H9 (cell line): Measurements from ENCODE around the gene INSIG1. TPM values are rescaled to one million over a fixed set of nuclear protein-coding genes. Genes with fewer than 3 reads are reported as not detected.

Experiments used
- DNase-seq: peaks from one replicate; pipeline ENCODE4 v3.0.0-alpha.2; 2017
- H2AFZ ChIP-seq: one replicate; pipeline ENCODE4 v1.6.1; 2013; ENCODE audit warnings: mild to moderate bottlenecking, low read length, control low read depth, moderate library complexity
- H2AK5ac ChIP-seq: 2 replicates; pipeline ENCODE4 v1.6.1; 2013; ENCODE audit warnings: low read length, control low read depth, mixed read lengths; ENCODE audit not compliant: insufficient read length
- H2BK120ac ChIP-seq: one replicate; pipeline ENCODE4 v1.6.1; 2013; ENCODE audit warnings: low read depth, mild to moderate bottlenecking, low read length, control low read depth, inconsistent platforms; ENCODE audit not compliant: poor library complexity, severe bottlenecking
- H2BK12ac ChIP-seq: 2 replicates; pipeline ENCODE4 v1.6.1; 2013; ENCODE audit warnings: low read length, control low read depth, mixed read lengths, low read depth; ENCODE audit not compliant: insufficient read length
- H2BK15ac ChIP-seq: 2 replicates; pipeline ENCODE4 v1.6.1; 2013; ENCODE audit warnings: low read depth, low read length, control low read depth
- H2BK20ac ChIP-seq: one replicate; pipeline ENCODE4 v1.6.1; 2013; ENCODE audit warnings: low read depth, mild to moderate bottlenecking, low read length, control low read depth, inconsistent platforms; ENCODE audit not compliant: poor library complexity, severe bottlenecking
- H2BK5ac ChIP-seq: 2 replicates; pipeline ENCODE4 v1.6.1; 2013; ENCODE audit warnings: low read length, control low read depth, mixed read lengths; ENCODE audit not compliant: insufficient read length
- H3K14ac ChIP-seq: 2 replicates; pipeline ENCODE4 v1.6.1; 2013; ENCODE audit warnings: low read length, control low read depth; ENCODE audit not compliant: insufficient read depth
- H3K18ac ChIP-seq: 2 replicates; pipeline ENCODE4 v1.6.1; 2013; ENCODE audit warnings: low read depth, mild to moderate bottlenecking, mixed read lengths, low read length, control low read depth; ENCODE audit not compliant: insufficient read length
- H3K23ac ChIP-seq: 2 replicates; pipeline ENCODE4 v1.6.1; 2013; ENCODE audit warnings: low read length, control low read depth, mixed read lengths, low read depth; ENCODE audit not compliant: insufficient read length
- H3K23me2 ChIP-seq: 2 replicates; pipeline ENCODE4 v1.6.1; 2013; ENCODE audit warnings: low read depth, mild to moderate bottlenecking, mixed read lengths, low read length, control low read depth; ENCODE audit not compliant: insufficient read length, poor library complexity, severe bottlenecking
- H3K27ac ChIP-seq: 2 replicates; pipeline ENCODE4 v1.5.1; 2013; ENCODE audit warnings: low read length, control low read depth, mixed read lengths, low read depth; ENCODE audit not compliant: insufficient read length
- H3K27me3 ChIP-seq: 2 replicates; pipeline ENCODE4 v1.6.1; 2013; ENCODE audit warnings: low read length, control low read depth, inconsistent platforms; ENCODE audit not compliant: insufficient read depth
- H3K4ac ChIP-seq: 2 replicates; pipeline ENCODE4 v1.6.1; 2013; ENCODE audit warnings: low read depth, mild to moderate bottlenecking, control low read depth, inconsistent platforms, low read length, moderate library complexity
- H3K4me1 ChIP-seq: 2 replicates; pipeline ENCODE4 v1.6.1; 2013; ENCODE audit warnings: low read length, control low read depth, inconsistent platforms; ENCODE audit not compliant: insufficient read depth
- H3K4me2 ChIP-seq: 2 replicates; pipeline ENCODE4 v1.6.1; 2013; ENCODE audit warnings: low read length, control low read depth, mixed read lengths; ENCODE audit not compliant: insufficient read length, insufficient read depth
- H3K56ac ChIP-seq: 2 replicates; pipeline ENCODE4 v1.6.1; 2013; ENCODE audit warnings: low read depth, mild to moderate bottlenecking, mixed read lengths, low read length, control low read depth; ENCODE audit not compliant: insufficient read length
- H3K79me1 ChIP-seq: 2 replicates; pipeline ENCODE4 v1.6.1; 2013; ENCODE audit warnings: low read depth, mild to moderate bottlenecking, moderate library complexity, low read length, control low read depth, inconsistent platforms; ENCODE audit not compliant: insufficient read depth, poor library complexity, severe bottlenecking
- H3K79me2 ChIP-seq: 2 replicates; pipeline ENCODE4 v1.6.1; 2013; ENCODE audit warnings: low read length, control low read depth, inconsistent platforms; ENCODE audit not compliant: insufficient read depth
- H3K9ac ChIP-seq: 2 replicates; pipeline ENCODE4 v1.6.1; 2013; ENCODE audit warnings: low read length, control low read depth, mixed read lengths; ENCODE audit not compliant: insufficient read length; ENCODE audit errors: extremely low read depth
- H3K9me3 ChIP-seq: one replicate; pipeline ENCODE4 v1.6.1; 2013; ENCODE audit warnings: low read depth, low read length, inconsistent platforms; ENCODE audit not compliant: control insufficient read depth
- H3T11ph ChIP-seq: one replicate; pipeline ENCODE4 v1.6.1; 2013; ENCODE audit warnings: mild to moderate bottlenecking, low read length, control low read depth, inconsistent platforms
- H4K20me1 ChIP-seq: one replicate; pipeline ENCODE4 v1.6.1; 2013; ENCODE audit not compliant: control insufficient read depth, insufficient read length, insufficient read depth
- H4K5ac ChIP-seq: 2 replicates; pipeline ENCODE4 v1.6.1; 2013; ENCODE audit warnings: low read depth, mild to moderate bottlenecking, mixed read lengths, low read length, control low read depth; ENCODE audit not compliant: insufficient read length
- H4K8ac ChIP-seq: replicated peaks from 2 replicates; pipeline ENCODE4 v1.6.1; 2013; ENCODE audit warnings: low read length, control low read depth, mixed read lengths, low read depth; ENCODE audit not compliant: insufficient read length
- H4K91ac ChIP-seq: 2 replicates; pipeline ENCODE4 v1.6.1; 2013; ENCODE audit warnings: low read depth, mild to moderate bottlenecking, moderate library complexity, mixed read lengths, low read length, control low read depth; ENCODE audit not compliant: insufficient read length
- H3K27ac Mint-ChIP-seq, 3 experiments: 2 replicates in 2 of 3; 3 replicates in 1 of 3; pipeline ENCODE4 v1.8.0; 2020 to 2021; ENCODE audit warnings: mixed read lengths in 3 of 3, mild to moderate bottlenecking in 1 of 3, moderate library complexity in 1 of 3
- H3K27me3 Mint-ChIP-seq: 2 replicates; pipeline ENCODE4 v1.8.0; 2021; ENCODE audit warnings: low read depth, mild to moderate bottlenecking, moderate library complexity, mixed read lengths
- H3K36me3 Mint-ChIP-seq, 3 experiments: 2 replicates in 2 of 3; 3 replicates in 1 of 3; pipeline ENCODE4 v1.8.0; 2020 to 2021; ENCODE audit warnings: low read depth in 3 of 3, mixed read lengths in 3 of 3; ENCODE audit not compliant: insufficient read depth in 1 of 3
- H3K4me1 Mint-ChIP-seq, 2 experiments: 2 replicates each; pipeline ENCODE4 v1.8.0; 2020; ENCODE audit warnings: mixed read lengths in 2 of 2
- H3K4me3 Mint-ChIP-seq, 2 experiments: 2 replicates in 1 of 2; 3 replicates in 1 of 2; pipeline ENCODE4 v1.8.0; 2020 to 2021; ENCODE audit warnings: mild to moderate bottlenecking in 2 of 2, mixed read lengths in 2 of 2, moderate library complexity in 1 of 2
- H3K9me3 Mint-ChIP-seq, 2 experiments: 2 replicates in 1 of 2; 3 replicates in 1 of 2; pipeline ENCODE4 v1.8.0; 2020; ENCODE audit warnings: mild to moderate bottlenecking in 2 of 2, mixed read lengths in 2 of 2, moderate library complexity in 1 of 2
- WGBS: extraction: QIAGEN DNeasy Blood & Tissue Kit; methylation state at CpG from one replicate; pipeline ENCODE4 v1.1.7; 2013; ENCODE audit warnings: missing lambda C conversion rate, low lambda C conversion rate, mixed read lengths; ENCODE audit not compliant: insufficient read length; ENCODE audit errors: extremely low coverage; 5-methylcytosine and 5-hydroxymethylcytosine counted together
- total RNA-seq: library from RNA; stranded (reverse); gene quantifications from 2 replicates; pipeline ENCODE4 v1.2.1, GENCODE V29; 2021
- TF ChIP-seq, protein P1 (sequence below): fragments of 200-600 bp; sonication (generic); conservative IDR thresholded peaks from 3 replicates; pipeline ENCODE4 v1.8.0; 2021; ENCODE audit warnings: antibody characterized with exemption, mild to moderate bottlenecking

INSIG1 gene
- total RNA-seq, 1 experiment from 2014 or later: 23.3 TPM

DNA sequence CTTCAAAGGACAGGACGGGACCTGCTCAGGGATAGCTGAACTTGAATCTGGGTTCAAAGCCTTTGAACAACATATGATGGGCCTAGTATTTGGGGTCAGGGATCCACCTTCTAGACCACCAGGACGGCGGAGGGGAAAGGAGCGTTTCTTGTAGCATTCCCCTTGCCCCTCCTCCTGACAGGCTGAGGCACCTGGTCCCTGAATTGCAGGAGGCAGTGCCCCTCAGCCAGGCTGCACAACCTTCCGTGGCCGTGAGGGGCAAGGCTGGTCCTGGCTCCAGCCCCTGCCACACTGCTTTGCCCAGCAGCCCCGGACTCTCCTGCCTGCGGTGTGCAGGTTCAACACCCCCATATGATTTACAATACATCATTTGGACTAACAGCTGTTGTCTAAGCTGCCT lies 58.1 kb downstream of the INSIG1 start:
- no peaks in the 10 kb centered on the region for H3K79me1 ChIP-seq
- H3K36me3 Mint-ChIP-seq: peaks cover 0 to under 1% (median 0%) of the 10 kb centered on the region in 3 experiments; a peak in 3 of 7 replicates
- no peak overlapping the region for H2BK5ac ChIP-seq
- no peak overlapping the region for H3K23ac ChIP-seq
- H3K4me1 Mint-ChIP-seq: peaks cover 16 to 30% of the 10 kb centered on the region in 2 experiments
- no peak overlapping the region for H3T11ph ChIP-seq
- no peak overlapping the region for H4K8ac ChIP-seq
- no peak overlapping the region for H4K5ac ChIP-seq
- no peak overlapping the region for H3K18ac ChIP-seq
- H3K4me2 ChIP-seq: no peak overlapping the region
- no peak overlapping the region for H3K14ac ChIP-seq
- no peak overlapping the region for H2BK120ac ChIP-seq
- H2BK20ac ChIP-seq: no peak overlapping the region
- H3K56ac ChIP-seq: no peak overlapping the region
- no peaks in the 10 kb centered on the region for H3K79me2 ChIP-seq
- H4K20me1 ChIP-seq: peaks cover 4% of the 10 kb centered on the region
- no peak overlapping the region for H4K91ac ChIP-seq
- no peak overlapping the region for H2BK15ac ChIP-seq
- no peak overlapping the region for H2AFZ ChIP-seq
- TF ChIP-seq, protein P1, sequence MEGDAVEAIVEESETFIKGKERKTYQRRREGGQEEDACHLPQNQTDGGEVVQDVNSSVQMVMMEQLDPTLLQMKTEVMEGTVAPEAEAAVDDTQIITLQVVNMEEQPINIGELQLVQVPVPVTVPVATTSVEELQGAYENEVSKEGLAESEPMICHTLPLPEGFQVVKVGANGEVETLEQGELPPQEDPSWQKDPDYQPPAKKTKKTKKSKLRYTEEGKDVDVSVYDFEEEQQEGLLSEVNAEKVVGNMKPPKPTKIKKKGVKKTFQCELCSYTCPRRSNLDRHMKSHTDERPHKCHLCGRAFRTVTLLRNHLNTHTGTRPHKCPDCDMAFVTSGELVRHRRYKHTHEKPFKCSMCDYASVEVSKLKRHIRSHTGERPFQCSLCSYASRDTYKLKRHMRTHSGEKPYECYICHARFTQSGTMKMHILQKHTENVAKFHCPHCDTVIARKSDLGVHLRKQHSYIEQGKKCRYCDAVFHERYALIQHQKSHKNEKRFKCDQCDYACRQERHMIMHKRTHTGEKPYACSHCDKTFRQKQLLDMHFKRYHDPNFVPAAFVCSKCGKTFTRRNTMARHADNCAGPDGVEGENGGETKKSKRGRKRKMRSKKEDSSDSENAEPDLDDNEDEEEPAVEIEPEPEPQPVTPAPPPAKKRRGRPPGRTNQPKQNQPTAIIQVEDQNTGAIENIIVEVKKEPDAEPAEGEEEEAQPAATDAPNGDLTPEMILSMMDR: no peak
- H3K4me1 ChIP-seq: no peaks in the 10 kb centered on the region
- H2AK5ac ChIP-seq: no peak overlapping the region
- no peak overlapping the region for H3K27ac ChIP-seq
- no peak overlapping the region for H3K27ac Mint-ChIP-seq
- WGBS: no CpG with 5 or more reads among the region's 8 CpGs
- H3K27me3 Mint-ChIP-seq: peaks cover 89% of the 10 kb centered on the region
- H3K9me3 ChIP-seq: no peaks in the 10 kb centered on the region
- peaks cover 2% of the 10 kb centered on the region; the same call in 1 of the 2 replicates for H3K27me3 ChIP-seq
- H3K9me3 Mint-ChIP-seq: peaks cover 0 to 10% of the 10 kb centered on the region in 2 experiments; a peak in 2 of 5 replicates
- no peak overlapping the region for H3K4me3 Mint-ChIP-seq
- no peaks in the 10 kb centered on the region for H3K23me2 ChIP-seq
- DNase-seq: no peak
- no peak overlapping the region for H2BK12ac ChIP-seq
- H3K4ac ChIP-seq: no peak overlapping the region
- H3K9ac ChIP-seq: no peak overlapping the region
